Progenitor cell of endocrine pancreas (in vitro differentiated cells): ENCODE results near the gene GK2. TPM values are rescaled to one million over a fixed set of nuclear protein-coding genes. Genes with fewer than 3 reads are reported as not detected.

ENCODE experiments used
- DNase-seq: peaks from one replicate; pipeline ENCODE4 v3.0.0; 2021; ENCODE audit warnings: low spot score; ENCODE audit not compliant: unreplicated experiment
- H3K27ac Mint-ChIP-seq: 2 replicates; pipeline ENCODE4 v1.8.0; 2021; ENCODE audit warnings: mild to moderate bottlenecking, moderate library complexity, mixed read lengths
- H3K27me3 Mint-ChIP-seq: 2 replicates; pipeline ENCODE4 v1.8.0; 2021; ENCODE audit warnings: mixed read lengths
- H3K36me3 Mint-ChIP-seq: 2 replicates; pipeline ENCODE4 v1.8.0; 2022; ENCODE audit warnings: mixed read lengths; ENCODE audit not compliant: insufficient read depth
- H3K4me1 Mint-ChIP-seq: 2 replicates; pipeline ENCODE4 v1.8.0; 2021; ENCODE audit warnings: low read depth, mixed read lengths
- H3K4me3 Mint-ChIP-seq: 2 replicates; pipeline ENCODE4 v1.8.0; 2021; ENCODE audit warnings: low read depth, mild to moderate bottlenecking, moderate library complexity, mixed read lengths
- H3K9me3 Mint-ChIP-seq: 2 replicates; pipeline ENCODE4 v1.8.0; 2021; ENCODE audit warnings: low read depth, mixed read lengths
- CTCF ChIP-seq: fragments of 200-600 bp; sonication (generic); IDR thresholded peaks from one replicate; pipeline ENCODE4 v1.5.0; 2021; ENCODE audit warnings: antibody characterized with exemption, mild to moderate bottlenecking; ENCODE audit not compliant: unreplicated experiment
- total RNA-seq: library from RNA; stranded (reverse); gene quantifications from 2 replicates; pipeline ENCODE4 v1.2.1, GENCODE V29; 2021

GK2 gene
- total RNA-seq, 1 donor from 2014 or later = not detected

- Mint-ChIP-seq H3K27ac (no peak overlapping the region), H3K36me3 (no peaks in the 10 kb centered on the region), H3K27me3 (no peaks in the 10 kb centered on the region), H3K4me3 (no peak overlapping the region), H3K4me1 (no peaks in the 10 kb centered on the region), H3K9me3 (no peaks in the 10 kb centered on the region)
- DNase-seq = no peak
- TF ChIP-seq CTCF = no peak
Observed at GRCh38 chr4:79367096-79367495, 40.9 kb downstream of the GK2 start.

- H3K4me3 Mint-ChIP-seq = no peak overlapping the region
- no peaks in the 10 kb centered on the region for H3K9me3 Mint-ChIP-seq
- no peak overlapping the region for H3K27ac Mint-ChIP-seq
- no peak for DNase-seq
- H3K36me3 Mint-ChIP-seq = no peaks in the 10 kb centered on the region
- H3K4me1 Mint-ChIP-seq = no peaks in the 10 kb centered on the region
- H3K27me3 Mint-ChIP-seq = no peaks in the 10 kb centered on the region
- TF ChIP-seq CTCF = no peak
Observed at GRCh38 chr4:79366422-79366821, 41.6 kb downstream of the GK2 start.

- H3K4me1 Mint-ChIP-seq = no peaks in the 10 kb centered on the region
- H3K27me3 Mint-ChIP-seq = no peaks in the 10 kb centered on the region
- no peaks in the 10 kb centered on the region for H3K36me3 Mint-ChIP-seq
- DNase-seq = no peak
- no peak overlapping the region for H3K27ac Mint-ChIP-seq
- no peak for TF ChIP-seq CTCF
- no peaks in the 10 kb centered on the region for H3K9me3 Mint-ChIP-seq
- H3K4me3 Mint-ChIP-seq = no peak overlapping the region
Observed at GRCh38 chr4:79364061-79364460, 44.0 kb downstream of the GK2 start.

GRCh38 chr4:79362626-79363025 is 45.4 kb downstream of the GK2 start:
- DNase-seq = no peak

GRCh38 chr4:79360006-79360405 is 48.0 kb downstream of the GK2 start:
- no peak for TF ChIP-seq CTCF
- Mint-ChIP-seq H3K27me3 (no peaks in the 10 kb centered on the region), H3K4me1 (no peaks in the 10 kb centered on the region), H3K4me3 (no peak overlapping the region), H3K9me3 (no peaks in the 10 kb centered on the region), H3K36me3 (no peaks in the 10 kb centered on the region), H3K27ac (no peak overlapping the region)
- DNase-seq = no peak

More at GRCh38 chr4:79362626-79363025, 45.4 kb downstream of the GK2 start:
- TF ChIP-seq CTCF = no peak
- Mint-ChIP-seq H3K36me3 (no peaks in the 10 kb centered on the region), H3K4me1 (no peaks in the 10 kb centered on the region), H3K27ac (no peak overlapping the region), H3K4me3 (no peak overlapping the region), H3K27me3 (no peaks in the 10 kb centered on the region), H3K9me3 (no peaks in the 10 kb centered on the region)
